Neutrophil (primary cell): ENCODE data around the gene STK10.

Experiments
- H3K27ac ChIP-seq: fragments of 200-600 bp; sonication (generic); 2 replicates; pipeline ENCODE4 v1.5.1; 2016; ENCODE audit warnings: mild to moderate bottlenecking, moderate library complexity
- H3K27me3 ChIP-seq: fragments of 200-600 bp; sonication (generic); 2 replicates; pipeline ENCODE4 v1.6.0; 2016; ENCODE audit warnings: mild to moderate bottlenecking
- H3K36me3 ChIP-seq: fragments of 200-600 bp; sonication (generic); 2 replicates; pipeline ENCODE4 v1.5.1; 2017
- H3K4me1 ChIP-seq, 2 experiments: fragments of 200-600 bp in 1 of 2; sonication (generic) in 1 of 2; 1 replicate in 1 of 2; 2 replicates in 1 of 2; pipeline versions ENCODE4 v1.5.1 to v1.6.1; 2013 to 2016; ENCODE audit warnings: low read depth in 1 of 2, low read length in 1 of 2, mild to moderate bottlenecking in 1 of 2, moderate library complexity in 1 of 2; ENCODE audit not compliant: control insufficient read depth in 1 of 2, insufficient read depth in 1 of 2
- H3K4me3 ChIP-seq, 2 experiments: fragments of 200-600 bp in 1 of 2; sonication (generic) in 1 of 2; 1 replicate in 1 of 2; 2 replicates in 1 of 2; pipeline ENCODE4 v1.5.1; 2013 to 2016; ENCODE audit warnings: low read depth in 1 of 2, low read length in 1 of 2, mild to moderate bottlenecking in 1 of 2, moderate library complexity in 1 of 2
- H3K9me3 ChIP-seq: fragments of 200-600 bp; sonication (generic); 2 replicates; pipeline ENCODE4 v1.5.1; 2016
- CTCF ChIP-seq: fragments of 200-600 bp; sonication (generic); IDR thresholded peaks from 2 replicates; pipeline ENCODE4 v1.5.1; 2016; ENCODE audit warnings: antibody characterized with exemption

STK10 gene

GRCh38 chr5:172005708-172006320 is 182.2 kb downstream of the STK10 start:
- Histone ChIP-seq H3K36me3 (no peaks in the 10 kb centered on the region), H3K9me3 (no peaks in the 10 kb centered on the region), H3K4me1 (peaks cover 52 to 55% of the 10 kb centered on the region in 2 experiments), H3K27ac (peak overlapping the region; percentile 95), H3K27me3 (no peaks in the 10 kb centered on the region), H3K4me3 (peak overlapping the region; percentile 82 to 87)
- no peak for TF ChIP-seq CTCF

DNA sequence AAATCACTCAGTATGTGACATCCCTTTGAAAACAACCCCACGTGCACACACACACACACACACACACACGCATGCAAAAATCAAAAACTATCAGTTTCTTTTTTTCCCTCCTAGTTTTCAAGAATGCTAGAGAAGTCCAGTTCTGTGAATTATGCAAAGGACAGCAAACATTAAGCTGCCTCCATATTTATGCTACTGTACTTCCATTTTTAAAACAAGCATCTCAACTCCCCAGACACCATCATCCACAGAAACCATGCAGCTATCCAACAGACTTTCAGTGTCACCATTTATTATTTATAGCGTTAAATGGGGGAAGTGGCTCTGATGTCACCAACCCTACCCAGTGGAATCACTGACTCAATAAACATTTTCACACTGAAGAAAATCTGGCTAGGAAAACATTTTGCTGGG is 183.2 kb downstream of the STK10 start:
- Histone ChIP-seq H3K4me3 (peak overlapping the region; percentile 82 to 87), H3K27ac (peak overlapping the region; percentile 95), H3K27me3 (no peaks in the 10 kb centered on the region), H3K9me3 (no peaks in the 10 kb centered on the region), H3K4me1 (peaks cover 61 to 64% of the 10 kb centered on the region in 2 experiments), H3K36me3 (no peaks in the 10 kb centered on the region)
- no peak for TF ChIP-seq CTCF

GRCh38 chr5:172003746-172004145 is 184.3 kb downstream of the STK10 start:
- Histone ChIP-seq H3K27ac (no peak overlapping the region), H3K36me3 (no peaks in the 10 kb centered on the region), H3K9me3 (no peaks in the 10 kb centered on the region), H3K4me3 (no peak overlapping the region), H3K4me1 (peaks cover 70% of the 10 kb centered on the region in 2 experiments), H3K27me3 (no peaks in the 10 kb centered on the region)
- TF ChIP-seq CTCF: no peak

GRCh38 chr5:172002840-172003512 is 185.0 kb downstream of the STK10 start:
- no peak overlapping the region for H3K4me3 ChIP-seq

DNA sequence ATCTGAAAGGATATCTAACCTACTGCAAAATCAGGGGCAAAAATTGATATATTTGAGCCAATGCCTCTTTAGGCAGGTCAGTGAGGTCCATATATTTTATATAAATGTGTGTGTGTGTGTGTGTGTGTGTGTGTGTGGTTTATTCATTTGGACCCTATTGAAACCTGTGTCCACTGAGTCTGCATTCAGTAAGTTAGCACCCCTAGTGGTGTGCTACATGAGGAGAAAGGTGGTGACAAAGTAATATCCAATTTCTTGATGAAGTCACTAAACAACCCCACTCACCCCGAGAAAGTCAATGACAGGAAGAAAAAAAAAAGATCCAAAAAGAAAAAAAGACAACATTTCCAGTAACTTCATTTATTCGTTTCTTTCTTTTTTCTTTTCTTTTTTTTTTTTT is 185.7 kb downstream of the STK10 start:
- Histone ChIP-seq H3K27ac (no peak overlapping the region), H3K4me1 (peaks cover 62 to 65% of the 10 kb centered on the region in 2 experiments), H3K27me3 (no peaks in the 10 kb centered on the region), H3K36me3 (no peaks in the 10 kb centered on the region), H3K9me3 (no peaks in the 10 kb centered on the region), H3K4me3 (no peak overlapping the region)
- TF ChIP-seq CTCF: no peak

More at GRCh38 chr5:172002840-172003512, 185.0 kb downstream of the STK10 start:
- H3K27ac ChIP-seq: peak overlapping the region; percentile 47
- H3K36me3 ChIP-seq: no peaks in the 10 kb centered on the region
- H3K9me3 ChIP-seq: no peaks in the 10 kb centered on the region
- no peaks in the 10 kb centered on the region for H3K27me3 ChIP-seq
- H3K4me1 ChIP-seq: peaks cover 69 to 70% of the 10 kb centered on the region in 2 experiments
- TF ChIP-seq CTCF: no peak
